ENCODE measurements around the gene CNPY3.
"Not testable (repeated sequence)": the region's sequence is repeated elsewhere in the genome, so short reads cannot be mapped to it uniquely, and the experiment has no call there.

The CNPY3 gene

DNA sequence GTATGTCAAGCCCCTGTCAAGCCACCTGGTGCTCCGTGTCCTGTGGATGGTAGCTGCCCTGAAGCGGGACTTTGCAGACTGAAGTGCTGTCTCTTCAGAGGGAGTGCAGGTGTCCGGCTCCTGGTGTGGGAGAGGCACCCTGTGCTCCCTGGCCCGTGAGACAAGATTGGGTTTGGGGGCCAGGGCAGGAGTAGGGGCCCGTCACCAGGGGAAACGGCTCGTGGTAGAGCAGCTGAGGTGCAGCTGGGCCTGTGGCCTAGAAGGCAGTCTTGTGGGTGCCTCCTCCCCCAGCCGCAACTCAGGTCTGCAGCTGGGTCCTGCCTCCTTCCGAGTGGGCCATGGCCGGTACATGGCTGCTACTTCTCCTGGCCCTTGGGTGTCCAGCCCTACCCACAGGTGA lies 13.5 kb upstream of the CNPY3 start, which contains the start of gene PTCRA:
TSS of gene PTCRA (plus strand) at position 322 of the 400 bp plus-strand sequence. CDS start at position 339, 17 bp downstream.
- no peak for DNase-seq (ENCODE audit: low read depth)

DNA sequence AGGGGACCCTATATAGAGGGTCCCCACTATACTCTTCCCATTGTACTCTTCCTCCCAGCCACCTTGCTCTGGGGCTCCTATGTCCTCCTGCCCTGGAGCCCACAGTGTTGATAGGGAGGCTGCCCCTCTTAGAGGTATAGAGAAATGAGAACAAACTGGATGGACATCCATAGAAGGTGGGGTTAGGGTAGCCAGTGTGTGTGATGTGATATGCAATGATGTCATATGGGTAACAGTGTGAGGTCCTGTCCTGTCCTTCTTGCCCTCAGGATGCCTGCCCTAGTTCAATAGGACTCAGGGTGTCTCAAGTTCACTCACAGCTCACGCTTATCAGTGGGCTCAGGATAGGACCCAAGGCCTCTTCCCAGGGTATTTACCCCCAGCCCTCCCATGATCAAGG lies 13.0 kb upstream of the CNPY3 start:
- DNase-seq (ENCODE audit: low read depth): no peak

DNA sequence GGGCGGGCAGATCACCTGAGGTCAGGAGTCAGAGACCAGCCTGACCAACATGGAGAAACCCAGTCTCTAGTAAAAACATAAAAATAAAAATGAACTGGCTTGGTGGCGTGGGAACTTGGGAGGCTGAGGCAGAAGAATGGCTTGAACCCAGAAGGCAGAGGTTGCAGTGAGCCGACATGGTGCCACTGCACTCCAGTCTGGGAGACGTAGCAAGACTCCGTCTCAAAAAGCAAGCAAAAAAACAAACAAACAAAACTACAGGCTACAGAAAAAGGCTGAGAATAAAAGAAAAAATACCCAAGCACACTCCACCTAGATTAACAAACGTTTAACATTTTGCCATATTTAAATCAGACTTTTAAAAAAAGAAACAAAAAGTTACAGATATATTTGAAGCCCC lies 7.5 kb upstream of the CNPY3 start:
- DNase-seq (ENCODE audit: low read depth): no peak

DNA sequence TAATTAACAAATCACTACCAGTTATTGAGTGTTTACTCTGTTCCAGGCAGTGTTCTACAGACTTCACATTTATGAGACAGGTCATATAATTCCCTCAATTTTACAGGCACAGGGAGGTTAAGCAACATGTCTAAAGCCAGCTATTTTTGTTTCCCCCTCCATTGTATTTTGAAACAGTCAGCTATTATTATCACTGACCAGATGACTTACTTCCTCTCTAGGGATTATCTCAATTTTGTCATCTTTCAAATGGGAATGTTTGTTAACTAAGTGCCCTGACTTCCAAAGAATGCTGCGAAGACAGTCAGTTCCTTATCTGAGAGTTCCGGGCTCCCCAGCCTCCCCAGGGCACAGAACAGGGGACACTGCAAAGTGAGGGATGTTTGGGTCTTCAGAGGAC lies 5.6 kb upstream of the CNPY3 start:
- no peak for DNase-seq (ENCODE audit: low read depth)

DNA sequence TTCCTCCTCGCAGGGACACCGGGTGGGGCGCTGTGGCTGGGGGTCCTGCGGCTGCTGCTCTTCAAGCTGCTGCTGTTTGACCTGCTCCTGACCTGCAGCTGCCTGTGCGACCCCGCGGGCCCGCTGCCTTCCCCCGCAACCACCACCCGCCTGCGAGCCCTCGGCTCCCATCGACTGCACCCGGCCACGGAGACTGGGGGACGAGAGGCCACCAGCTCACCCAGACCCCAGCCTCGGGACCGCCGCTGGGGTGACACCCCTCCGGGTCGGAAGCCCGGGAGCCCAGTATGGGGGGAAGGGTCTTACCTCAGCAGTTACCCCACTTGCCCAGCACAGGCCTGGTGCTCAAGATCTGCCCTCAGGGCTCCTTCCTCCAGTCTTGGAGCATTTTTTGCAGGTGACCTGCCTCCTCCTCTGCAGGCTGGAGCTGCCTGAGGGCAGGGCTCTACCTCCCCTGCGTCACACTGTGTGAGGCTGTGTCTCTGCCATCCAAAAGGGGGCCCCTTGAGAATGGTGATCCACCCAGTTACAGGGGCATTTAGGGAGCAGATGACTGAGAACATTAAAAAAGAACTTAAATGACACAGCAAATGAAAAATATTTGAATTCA lies 3.9 kb upstream of the CNPY3 start:
- no peak for DNase-seq (ENCODE audit: low read depth)

DNA sequence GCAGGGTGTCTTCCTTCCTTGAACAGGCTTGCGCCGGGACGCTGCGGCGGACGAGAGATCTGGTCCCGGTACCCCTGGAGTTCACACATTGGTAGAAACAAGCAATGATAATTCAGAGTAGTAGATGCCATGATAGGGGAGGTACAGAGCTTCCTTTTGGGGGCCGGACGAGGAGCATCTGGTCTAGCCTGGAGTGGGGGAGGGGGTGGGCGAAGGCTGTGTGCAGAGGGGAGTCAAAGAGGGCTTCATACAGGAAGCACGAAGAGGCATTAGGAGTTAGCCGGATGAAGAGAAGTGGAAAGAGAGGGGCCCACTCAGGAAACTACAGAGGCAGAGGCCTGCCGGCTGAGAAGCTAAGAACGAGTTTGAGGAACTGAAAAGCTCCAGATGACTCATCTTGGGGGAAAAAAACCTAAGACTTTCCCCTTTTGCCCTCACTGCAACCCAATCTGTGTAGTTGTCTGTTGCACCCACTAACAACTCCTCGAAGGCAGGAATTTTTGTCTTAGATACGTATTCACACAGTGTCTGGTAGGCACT lies 611 bp downstream of the CNPY3 start:
- peak; percentile 58 for DNase-seq (ENCODE audit: low read depth)

DNA sequence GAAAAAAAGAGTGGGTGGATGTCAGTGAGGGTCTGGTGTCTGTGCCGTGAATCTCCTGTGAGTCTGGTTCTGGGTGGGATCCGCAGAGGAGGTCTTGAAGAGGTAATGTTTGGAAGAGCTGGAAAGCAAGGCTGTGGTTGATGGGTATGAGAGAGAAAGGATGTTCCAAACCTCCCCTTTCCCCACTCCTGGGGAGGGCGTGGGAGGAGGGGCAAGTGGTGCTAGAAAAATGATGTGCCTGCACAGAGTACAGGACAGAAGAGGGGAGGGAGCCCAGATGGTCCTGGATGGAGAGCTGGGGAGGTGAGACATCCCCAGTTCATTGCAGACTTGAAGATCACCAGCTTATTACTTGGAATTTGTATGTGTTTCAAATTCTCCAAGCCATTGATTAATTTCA lies 3.1 kb downstream of the CNPY3 start:
- DNase-seq (ENCODE audit: low read depth): no peak

DNA sequence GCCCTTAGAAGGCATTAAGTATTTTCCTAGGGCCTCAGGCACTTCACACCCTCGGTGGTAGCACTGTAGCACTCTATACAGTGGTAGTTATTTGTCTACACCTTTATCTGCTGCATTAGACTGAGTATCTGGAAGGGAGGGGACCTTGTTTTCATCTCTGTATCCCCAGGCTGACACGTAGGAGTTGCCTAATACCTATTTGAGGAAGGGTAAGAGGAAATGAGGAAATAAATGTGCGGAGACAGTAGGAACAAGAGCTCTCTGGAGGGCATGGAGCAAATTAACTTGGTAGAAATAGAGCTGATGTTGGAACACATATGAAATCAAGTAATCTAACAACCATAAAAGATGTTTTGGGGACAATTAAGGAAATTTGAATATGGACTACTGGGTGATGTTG lies 3.9 kb downstream of the CNPY3 start:
- no peak for DNase-seq (ENCODE audit: low read depth)

DNA sequence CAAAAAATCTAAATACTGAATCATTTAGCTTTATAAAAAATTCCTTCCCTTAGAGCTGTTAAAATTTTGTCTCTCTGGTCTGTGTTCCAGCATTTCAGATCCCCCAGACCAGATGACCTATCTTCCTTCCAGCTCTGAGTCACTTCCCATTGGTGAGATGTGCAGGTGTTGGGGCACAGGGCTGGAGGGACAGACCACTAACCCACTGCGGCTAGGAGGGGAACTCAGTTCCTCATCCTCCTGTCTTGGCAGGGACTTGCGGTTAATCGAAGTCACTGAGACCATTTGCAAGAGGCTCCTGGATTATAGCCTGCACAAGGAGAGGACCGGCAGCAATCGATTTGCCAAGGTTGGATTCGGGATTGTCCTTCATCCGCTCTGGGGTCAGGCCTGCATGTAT lies 6.0 kb downstream of the CNPY3 start:
- no peak for DNase-seq (ENCODE audit: low read depth)

DNA sequence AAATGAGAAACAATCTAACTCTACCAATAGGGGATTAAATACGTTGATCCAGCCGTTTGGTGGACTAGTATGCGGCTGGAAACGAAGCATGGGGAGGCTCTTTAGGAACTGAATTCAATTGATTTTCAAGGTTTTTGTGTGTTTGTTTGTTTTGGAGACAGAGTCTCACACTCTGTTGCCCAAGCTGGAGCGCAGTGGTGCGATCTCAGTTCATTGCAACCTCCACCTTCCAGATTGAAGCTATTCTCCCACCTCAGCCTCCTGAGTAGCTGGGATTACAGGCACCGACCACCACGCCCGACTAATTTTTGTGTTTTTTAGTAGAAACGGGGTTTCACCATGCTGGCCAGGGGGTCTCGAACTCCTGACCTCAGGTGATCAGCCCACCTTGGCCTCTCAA lies 7.1 kb downstream of the CNPY3 start:
- no peak for DNase-seq (ENCODE audit: low read depth)

DNA sequence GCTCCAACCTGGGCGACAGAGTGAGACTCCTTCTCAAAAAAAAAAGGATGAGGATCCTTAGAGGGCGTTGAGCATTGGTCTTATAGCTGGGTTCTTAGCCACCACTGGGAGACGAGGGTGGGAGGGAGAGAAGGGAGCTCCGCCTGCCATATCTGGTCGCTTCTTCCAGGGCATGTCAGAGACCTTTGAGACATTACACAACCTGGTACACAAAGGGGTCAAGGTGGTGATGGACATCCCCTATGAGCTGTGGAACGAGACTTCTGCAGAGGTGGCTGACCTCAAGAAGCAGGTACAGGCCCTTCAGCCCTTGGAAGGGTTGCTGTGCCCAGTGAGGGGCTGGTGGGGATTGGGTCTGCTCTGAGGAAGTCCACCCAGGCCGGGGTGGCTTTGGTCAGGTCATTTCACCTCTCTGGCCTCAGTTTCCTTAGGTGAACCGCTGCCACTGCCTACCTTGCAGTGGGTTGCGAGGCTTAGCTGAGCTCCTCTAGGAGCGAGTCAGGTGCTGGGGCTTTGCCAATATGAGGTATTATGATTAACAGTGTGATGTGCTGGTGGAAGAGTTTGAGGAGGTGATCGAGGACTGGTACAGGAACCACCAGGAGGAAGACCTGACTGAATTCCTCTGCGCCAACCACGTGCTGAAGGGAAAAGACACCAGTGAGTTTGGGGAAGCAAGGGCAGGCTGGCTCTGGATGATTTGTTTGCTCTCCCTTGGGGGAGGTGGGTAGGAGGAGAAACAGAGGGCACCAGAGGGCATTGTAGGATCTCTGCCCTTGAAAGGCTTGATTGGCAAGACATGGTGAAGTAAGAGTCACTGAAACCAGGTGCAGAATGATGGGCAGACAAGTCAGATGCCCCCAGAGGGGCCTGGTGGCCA lies 8.5 kb downstream of the CNPY3 start:
- no peak for DNase-seq (ENCODE audit: low read depth)

DNA sequence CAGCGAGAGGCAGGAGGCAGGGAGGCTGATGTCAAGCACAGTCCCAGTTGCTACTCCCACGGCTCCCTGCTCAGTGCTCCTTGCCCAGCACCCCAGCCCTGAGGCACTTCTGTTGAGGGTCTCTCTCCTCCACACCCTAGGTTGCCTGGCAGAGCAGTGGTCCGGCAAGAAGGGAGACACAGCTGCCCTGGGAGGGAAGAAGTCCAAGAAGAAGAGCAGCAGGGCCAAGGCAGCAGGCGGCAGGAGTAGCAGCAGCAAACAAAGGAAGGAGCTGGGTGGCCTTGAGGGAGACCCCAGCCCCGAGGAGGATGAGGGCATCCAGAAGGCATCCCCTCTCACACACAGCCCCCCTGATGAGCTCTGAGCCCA lies 9.1 kb downstream of the CNPY3 start:
- DNase-seq (ENCODE audit: low read depth): no peak

DNA sequence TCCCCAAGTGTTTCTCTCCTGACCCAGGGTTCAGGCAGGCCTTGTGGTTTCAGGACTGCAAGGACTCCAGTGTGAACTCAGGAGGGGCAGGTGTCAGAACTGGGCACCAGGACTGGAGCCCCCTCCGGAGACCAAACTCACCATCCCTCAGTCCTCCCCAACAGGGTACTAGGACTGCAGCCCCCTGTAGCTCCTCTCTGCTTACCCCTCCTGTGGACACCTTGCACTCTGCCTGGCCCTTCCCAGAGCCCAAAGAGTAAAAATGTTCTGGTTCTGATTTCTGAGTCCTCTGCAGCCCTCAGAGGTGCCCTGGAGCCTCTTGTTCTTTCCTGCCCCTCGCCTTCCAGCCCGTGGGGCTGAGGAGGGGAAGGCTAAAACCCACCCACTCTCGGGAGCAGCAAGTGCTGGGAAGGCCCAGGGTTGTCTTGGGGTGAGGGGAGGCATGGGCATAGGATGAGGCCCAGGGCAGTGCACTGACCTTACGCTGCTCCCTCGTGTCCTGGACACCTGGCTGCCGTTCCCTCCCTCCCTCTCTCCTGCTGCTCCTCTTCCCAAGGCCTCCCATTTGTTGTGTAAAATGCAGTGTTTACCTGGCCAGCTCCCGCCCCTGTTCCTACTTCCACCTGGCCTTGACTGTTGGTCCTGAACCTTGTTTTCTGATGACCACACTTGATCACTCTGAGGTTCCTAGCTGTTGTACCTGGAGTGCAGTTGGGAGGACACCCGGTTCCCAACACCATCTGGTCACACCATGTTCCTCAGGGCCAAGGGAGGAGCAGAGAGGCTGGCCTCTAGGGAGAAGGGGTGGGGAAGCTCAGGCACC lies 9.9 kb downstream of the CNPY3 start:
- DNase-seq (ENCODE audit: low read depth): no peak

DNA sequence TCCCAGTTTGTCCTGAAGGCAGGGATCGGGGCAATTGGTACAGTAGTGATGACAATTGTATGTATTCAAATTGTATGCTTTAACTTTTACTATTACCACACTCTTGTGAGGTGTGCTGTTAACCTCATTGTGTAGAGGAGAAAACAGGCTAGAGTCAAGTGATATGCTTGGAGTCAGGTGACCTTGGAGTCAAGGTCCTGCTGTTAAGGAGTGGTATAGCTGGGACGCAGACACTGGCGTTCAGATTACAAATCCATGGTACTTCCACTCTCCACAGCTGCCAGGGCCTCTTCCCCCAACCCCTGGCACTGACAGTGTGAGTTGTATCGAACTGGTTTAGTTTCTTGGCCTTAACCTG lies 10.5 kb downstream of the CNPY3 start:
- DNase-seq (ENCODE audit: low read depth): no peak

DNA sequence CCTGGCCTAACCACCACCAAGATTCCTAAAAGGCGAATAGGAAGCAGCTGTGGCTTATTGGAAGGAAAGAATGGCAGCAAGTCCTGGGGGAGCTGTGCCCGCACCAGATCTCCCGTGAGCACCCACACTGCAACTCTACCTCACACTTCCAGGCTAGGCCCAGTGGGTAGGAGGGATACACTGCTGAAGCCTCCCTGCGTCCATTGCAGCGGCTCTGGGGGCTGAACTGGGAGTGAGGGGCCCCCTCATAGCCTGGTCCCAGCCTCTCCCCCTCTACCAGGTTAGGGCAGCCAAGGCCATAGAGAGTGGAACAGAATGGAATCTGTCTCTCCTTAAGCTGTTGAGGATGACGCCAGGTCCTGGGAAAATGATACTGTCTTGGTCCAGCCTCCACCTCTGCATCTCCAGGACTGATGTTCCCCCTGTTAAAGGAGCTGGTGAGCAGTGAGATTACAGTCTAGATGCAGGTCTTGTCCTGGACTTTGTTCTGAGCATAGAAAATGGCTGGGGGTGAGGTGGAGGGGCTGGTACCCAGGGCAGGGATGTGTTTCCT lies 11.3 kb downstream of the CNPY3 start:
- DNase-seq (ENCODE audit: low read depth): no peak

DNA sequence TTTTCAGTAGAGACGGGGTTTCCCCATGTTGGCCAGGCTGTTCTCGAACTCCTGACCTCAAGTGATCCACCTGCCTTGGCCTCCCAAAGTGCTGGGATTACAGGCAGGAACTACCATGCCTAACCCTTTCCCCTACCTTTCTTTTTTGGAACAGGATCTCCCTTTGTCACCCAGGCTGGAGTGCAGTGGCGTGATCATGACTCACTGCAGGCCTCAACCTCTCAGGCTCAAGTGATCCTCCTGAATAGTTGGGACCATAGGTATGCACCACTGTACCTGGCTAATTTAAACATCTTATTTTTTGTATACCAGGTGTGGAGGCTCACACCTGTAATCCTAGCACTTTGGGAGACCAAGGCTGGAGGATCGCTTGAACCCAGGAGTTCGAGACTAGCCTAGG lies 12.1 kb downstream of the CNPY3 start:
- DNase-seq (ENCODE audit: low read depth): not testable (repeated sequence)

DNA sequence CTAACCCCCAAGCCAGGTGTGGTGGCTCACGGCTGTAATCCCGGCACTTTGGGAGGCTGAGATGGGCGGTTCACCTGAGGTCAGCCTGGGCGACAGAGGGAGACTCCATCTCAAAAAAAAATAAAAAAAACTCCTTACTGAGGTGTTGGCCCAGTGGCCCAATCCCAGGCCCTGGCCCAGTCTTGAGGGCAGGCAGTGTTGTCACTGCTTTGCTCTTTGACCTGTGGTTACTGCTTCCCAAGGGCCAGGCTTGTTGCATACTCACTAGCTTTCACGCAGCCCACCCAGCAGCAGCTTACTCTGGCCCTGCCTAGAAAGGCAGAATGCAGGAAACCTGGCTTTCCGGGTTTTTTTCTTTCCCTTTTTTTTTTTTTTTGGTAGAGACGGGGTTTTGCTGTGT lies 13.2 kb downstream of the CNPY3 start:
- DNase-seq (ENCODE audit: low read depth): no peak

DNA sequence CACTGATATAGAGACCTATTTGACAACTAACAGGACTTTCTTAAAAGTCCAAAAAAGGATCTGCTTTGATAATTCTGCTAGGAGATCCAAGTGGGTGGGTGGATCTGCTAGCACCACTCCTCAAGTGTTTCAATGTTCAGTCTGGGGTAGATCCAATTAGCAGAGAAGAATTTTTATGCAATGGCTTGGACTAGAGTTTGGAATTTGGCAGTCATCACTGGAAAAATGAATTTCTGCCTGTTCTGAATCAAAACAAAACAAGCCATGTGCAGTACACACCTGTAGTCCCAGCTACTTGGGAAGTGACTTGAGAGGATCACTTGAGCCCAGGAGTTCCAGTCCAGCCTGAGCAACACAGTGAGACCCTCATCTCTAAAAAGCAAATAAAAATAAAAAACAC lies 18.7 kb downstream of the CNPY3 start:
- no peak for DNase-seq (ENCODE audit: low read depth)

DNA sequence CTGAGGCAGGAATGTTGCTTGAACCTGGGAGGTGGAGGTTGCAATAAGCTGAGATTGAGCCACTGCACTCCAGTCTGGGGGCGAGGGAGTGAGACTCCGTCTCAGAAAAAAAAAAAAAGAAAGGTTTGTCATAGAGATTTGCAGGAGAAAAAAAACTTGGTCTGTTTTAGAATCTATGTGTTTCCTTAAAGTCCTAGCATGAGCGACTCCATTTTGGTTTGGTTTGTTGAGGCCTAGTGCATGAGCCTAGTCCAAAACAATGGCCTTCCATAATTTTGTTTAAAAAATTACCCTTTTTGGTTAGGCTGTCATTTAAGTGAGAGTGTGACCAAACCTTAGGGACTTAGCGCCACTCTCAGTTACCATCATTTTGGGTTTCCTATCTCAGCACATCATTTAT lies 23.1 kb downstream of the CNPY3 start:
- no peak for DNase-seq (ENCODE audit: low read depth)

DNA sequence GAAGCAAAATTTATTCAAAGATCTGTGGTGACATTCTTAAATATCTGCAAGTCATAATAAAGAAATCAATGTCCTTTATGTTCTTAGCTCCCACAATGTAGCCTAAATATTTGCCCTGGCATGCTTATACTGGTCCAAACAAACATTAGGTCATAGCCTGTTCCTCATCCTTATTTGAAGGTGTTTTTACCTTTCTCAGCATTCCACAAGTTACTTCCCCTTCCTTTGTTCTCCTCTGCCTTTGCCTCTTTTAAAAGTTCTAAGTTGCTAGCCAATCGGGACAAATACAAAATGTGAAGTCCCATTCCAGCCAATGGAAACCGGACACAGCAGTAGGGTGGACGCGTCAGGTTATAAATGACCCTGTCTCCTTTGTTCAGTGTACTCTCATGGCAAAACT lies 25.1 kb downstream of the CNPY3 start:
- not testable (repeated sequence) for DNase-seq (ENCODE audit: low read depth)

DNA sequence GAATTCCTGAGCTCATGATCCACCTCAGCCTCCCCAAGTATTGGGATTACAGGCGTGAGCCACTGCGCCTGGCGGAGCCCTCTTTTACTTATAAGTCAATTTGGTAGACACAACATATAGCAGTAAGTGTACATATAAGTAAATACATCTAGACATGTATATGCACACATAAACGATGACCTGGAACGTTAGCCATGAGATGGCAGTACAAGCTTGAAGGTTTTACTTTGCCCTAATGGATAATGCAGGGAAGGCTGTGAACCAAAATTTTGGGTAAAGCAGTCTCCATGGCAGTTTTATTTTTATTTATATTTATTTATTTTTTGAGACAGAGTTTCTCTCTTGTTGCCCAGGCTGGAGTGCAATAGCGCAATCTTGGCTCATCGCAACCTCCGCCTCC lies 28.8 kb downstream of the CNPY3 start:
- no peak for DNase-seq (ENCODE audit: low read depth)

DNA sequence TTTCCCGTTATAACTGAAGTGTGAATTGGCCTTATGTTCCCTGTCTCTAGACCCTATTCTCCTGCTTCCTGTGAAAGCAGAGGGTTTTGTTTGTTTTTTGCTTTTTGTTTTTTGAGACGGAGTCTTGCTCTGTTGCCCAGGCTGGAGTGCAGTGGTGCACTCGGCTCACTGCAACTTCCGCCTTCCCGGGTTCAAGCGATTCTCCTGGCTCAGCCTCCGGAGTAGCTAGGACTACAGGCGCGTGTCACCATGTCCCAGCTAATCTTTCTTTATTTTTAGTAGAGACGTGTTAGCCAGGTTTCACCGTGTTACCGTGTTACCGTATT lies 30.6 kb downstream of the CNPY3 start:
- no peak for DNase-seq (ENCODE audit: low read depth)
